ENCODE measurements around the gene RIF1. TPM values are rescaled to one million over a fixed set of nuclear protein-coding genes. Genes with fewer than 3 reads are reported as not detected.
"Not testable (repeated sequence)": the region's sequence is repeated elsewhere in the genome, so short reads cannot be mapped to it uniquely, and the experiment has no call there.

The RIF1 gene
- total RNA-seq, 1 experiment from 2014 or later = 27.7 TPM

GRCh38 chr2:151399981-151400380 is 9.7 kb upstream of the RIF1 start:
- Histone ChIP-seq H3K27me3 (ENCODE audit: control insufficient read depth, insufficient read depth, low read length) (no peaks in the 10 kb centered on the region), H3K4me3 (ENCODE audit: insufficient read depth, low read depth, low read length) (no peak overlapping the region), H3K36me3 (replicated peaks; ENCODE audit: control insufficient read depth, insufficient read depth, low read length) (no peaks in the 10 kb centered on the region)
- DNase-seq = no peak

- no peaks in the 10 kb centered on the region for H3K27me3 ChIP-seq (ENCODE audit: control insufficient read depth, insufficient read depth, low read length)
- no peak for DNase-seq
- no peaks in the 10 kb centered on the region for H3K36me3 ChIP-seq (replicated peaks; ENCODE audit: control insufficient read depth, insufficient read depth, low read length)
- no peak overlapping the region for H3K4me3 ChIP-seq (ENCODE audit: insufficient read depth, low read depth, low read length)
These were observed 8.6 kb upstream of the RIF1 start for GRCh38 chr2:151401149-151401548.

GRCh38 chr2:151403914-151404313 is 5.8 kb upstream of the RIF1 start:
- Histone ChIP-seq H3K4me3 (ENCODE audit: insufficient read depth, low read depth, low read length) (no peak overlapping the region), H3K27me3 (ENCODE audit: control insufficient read depth, insufficient read depth, low read length) (no peaks in the 10 kb centered on the region), H3K36me3 (replicated peaks; ENCODE audit: control insufficient read depth, insufficient read depth, low read length) (no peaks in the 10 kb centered on the region)
- DNase-seq = no peak

GRCh38 chr2:151405376-151405775 is 4.3 kb upstream of the RIF1 start:
- no peak for DNase-seq
- no peaks in the 10 kb centered on the region for H3K36me3 ChIP-seq (replicated peaks; ENCODE audit: control insufficient read depth, insufficient read depth, low read length)
- no peaks in the 10 kb centered on the region for H3K27me3 ChIP-seq (ENCODE audit: control insufficient read depth, insufficient read depth, low read length)
- no peak overlapping the region for H3K4me3 ChIP-seq (ENCODE audit: insufficient read depth, low read depth, low read length)

GRCh38 chr2:151407281-151407680 is 2.4 kb upstream of the RIF1 start:
- no peaks in the 10 kb centered on the region for H3K27me3 ChIP-seq (ENCODE audit: control insufficient read depth, insufficient read depth, low read length)
- no peak overlapping the region for H3K4me3 ChIP-seq (ENCODE audit: insufficient read depth, low read depth, low read length)
- DNase-seq = no peak
- H3K36me3 ChIP-seq (replicated peaks; ENCODE audit: control insufficient read depth, insufficient read depth, low read length) = peaks cover 4% of the 10 kb centered on the region

- no peaks in the 10 kb centered on the region for H3K27me3 ChIP-seq (ENCODE audit: control insufficient read depth, insufficient read depth, low read length)
- peak overlapping the region; percentile 16; the same call in 1 of the 2 replicates for H3K4me3 ChIP-seq (ENCODE audit: insufficient read depth, low read depth, low read length)
- peak; percentile 69 for DNase-seq
- peaks cover 11% of the 10 kb centered on the region for H3K36me3 ChIP-seq (replicated peaks; ENCODE audit: control insufficient read depth, insufficient read depth, low read length)
These were observed 708 bp upstream of the RIF1 start for GRCh38 chr2:151408788-151409600.

GRCh38 chr2:151410485-151410834 is 758 bp downstream of the RIF1 start:
- H3K36me3 ChIP-seq (replicated peaks; ENCODE audit: control insufficient read depth, insufficient read depth, low read length) = peaks cover 12% of the 10 kb centered on the region
- H3K27me3 ChIP-seq (ENCODE audit: control insufficient read depth, insufficient read depth, low read length) = no peaks in the 10 kb centered on the region
- peak overlapping the region; percentile 94 for H3K4me3 ChIP-seq (ENCODE audit: insufficient read depth, low read depth, low read length)
- DNase-seq = peak; percentile 62

GRCh38 chr2:151417650-151418049 is 7.9 kb downstream of the RIF1 start:
- H3K27me3 ChIP-seq (ENCODE audit: control insufficient read depth, insufficient read depth, low read length) = no peaks in the 10 kb centered on the region
- no peak for DNase-seq
- H3K4me3 ChIP-seq (ENCODE audit: insufficient read depth, low read depth, low read length) = no peak overlapping the region
- H3K36me3 ChIP-seq (replicated peaks; ENCODE audit: control insufficient read depth, insufficient read depth, low read length) = peaks cover 40% of the 10 kb centered on the region

- H3K36me3 ChIP-seq (replicated peaks; ENCODE audit: control insufficient read depth, insufficient read depth, low read length) = peaks cover 34% of the 10 kb centered on the region
- not testable (repeated sequence) for DNase-seq; H3K4me3 ChIP-seq (ENCODE audit: insufficient read depth, low read depth, low read length); H3K27me3 ChIP-seq (ENCODE audit: control insufficient read depth, insufficient read depth, low read length)
These were observed 12.0 kb downstream of the RIF1 start for GRCh38 chr2:151421681-151422080.

- Histone ChIP-seq H3K27me3 (ENCODE audit: control insufficient read depth, insufficient read depth, low read length) (no peaks in the 10 kb centered on the region), H3K36me3 (replicated peaks; ENCODE audit: control insufficient read depth, insufficient read depth, low read length) (peaks cover 25% of the 10 kb centered on the region), H3K4me3 (ENCODE audit: insufficient read depth, low read depth, low read length) (no peak overlapping the region)
- DNase-seq = no peak
These were observed 13.3 kb downstream of the RIF1 start for GRCh38 chr2:151422917-151423439.

- no peak for DNase-seq
- Histone ChIP-seq H3K27me3 (ENCODE audit: control insufficient read depth, insufficient read depth, low read length) (no peaks in the 10 kb centered on the region), H3K4me3 (ENCODE audit: insufficient read depth, low read depth, low read length) (no peak overlapping the region), H3K36me3 (replicated peaks; ENCODE audit: control insufficient read depth, insufficient read depth, low read length) (peaks cover 23% of the 10 kb centered on the region)
These were observed 14.1 kb downstream of the RIF1 start for GRCh38 chr2:151423760-151424159.

- no peak overlapping the region for H3K4me3 ChIP-seq (ENCODE audit: insufficient read depth, low read depth, low read length)
- H3K36me3 ChIP-seq (replicated peaks; ENCODE audit: control insufficient read depth, insufficient read depth, low read length) = peaks cover 30% of the 10 kb centered on the region
- H3K27me3 ChIP-seq (ENCODE audit: control insufficient read depth, insufficient read depth, low read length) = no peaks in the 10 kb centered on the region
- peak; percentile 11 for DNase-seq
These were observed 27.9 kb downstream of the RIF1 start for GRCh38 chr2:151437630-151438029.

GRCh38 chr2:151438506-151438905 is 28.8 kb downstream of the RIF1 start:
- H3K27me3 ChIP-seq (ENCODE audit: control insufficient read depth, insufficient read depth, low read length) = no peaks in the 10 kb centered on the region
- no peak for DNase-seq
- peaks cover 30% of the 10 kb centered on the region for H3K36me3 ChIP-seq (replicated peaks; ENCODE audit: control insufficient read depth, insufficient read depth, low read length)
- H3K4me3 ChIP-seq (ENCODE audit: insufficient read depth, low read depth, low read length) = no peak overlapping the region

GRCh38 chr2:151439127-151439526 is 29.4 kb downstream of the RIF1 start:
- Histone ChIP-seq H3K36me3 (replicated peaks; ENCODE audit: control insufficient read depth, insufficient read depth, low read length) (peaks cover 31% of the 10 kb centered on the region), H3K27me3 (ENCODE audit: control insufficient read depth, insufficient read depth, low read length) (no peaks in the 10 kb centered on the region), H3K4me3 (ENCODE audit: insufficient read depth, low read depth, low read length) (no peak overlapping the region)
- no peak for DNase-seq

GRCh38 chr2:151459358-151459757 is 49.7 kb downstream of the RIF1 start:
- DNase-seq = no peak

More at GRCh38 chr2:151459358-151459757, 49.7 kb downstream of the RIF1 start:
- no peaks in the 10 kb centered on the region for H3K27me3 ChIP-seq (ENCODE audit: control insufficient read depth, insufficient read depth, low read length)
- H3K4me3 ChIP-seq (ENCODE audit: insufficient read depth, low read depth, low read length) = no peak overlapping the region
- H3K36me3 ChIP-seq (replicated peaks; ENCODE audit: control insufficient read depth, insufficient read depth, low read length) = peaks cover 25% of the 10 kb centered on the region
